ENCODE results near the gene MAP1LC3A. TPM values are rescaled to one million over a fixed set of nuclear protein-coding genes. Genes with fewer than 3 reads are reported as not detected.
A peak's percentile ranks its signal among the peaks of the same experiment; 100 is the strongest.

Gene MAP1LC3A
- total RNA-seq, 4 donors from 2014 or later: 7.5 to 24.6 (median 19.4) TPM

DNA sequence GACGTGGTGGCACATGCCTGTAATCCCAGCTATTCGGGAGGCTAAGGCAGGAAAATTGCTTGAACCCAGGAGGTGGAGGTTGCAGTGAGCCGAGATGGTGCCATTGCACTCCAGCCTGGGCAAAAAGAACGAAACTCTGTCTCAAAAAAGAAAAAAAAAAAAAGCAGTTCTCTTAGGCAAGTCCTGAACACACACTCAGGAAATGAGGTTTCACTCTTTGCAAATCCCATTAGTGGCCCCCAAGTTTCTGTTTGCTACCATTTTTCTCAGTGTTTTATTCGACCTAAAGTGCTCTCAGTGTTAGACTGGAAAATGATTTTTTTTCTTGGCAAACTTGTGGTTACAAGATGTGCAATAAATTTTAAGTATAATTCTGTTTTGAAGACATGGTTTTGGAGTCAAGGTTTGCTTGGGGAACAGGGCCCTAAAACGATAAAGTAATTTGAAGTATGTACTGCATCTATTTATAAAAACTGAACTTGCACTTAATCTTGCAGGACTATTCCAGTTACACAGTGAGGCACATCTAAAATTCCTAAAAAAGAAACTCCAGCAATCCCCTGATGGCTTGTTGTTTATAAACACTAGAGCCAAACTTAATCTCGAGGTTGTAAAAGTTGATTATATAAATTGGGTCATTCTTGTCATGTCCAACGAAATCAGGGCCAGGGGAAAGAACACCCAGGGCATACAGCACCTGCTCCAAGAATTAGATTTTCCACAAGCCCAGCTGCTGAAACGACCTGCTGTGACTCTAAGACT, 42.6 kb downstream of the MAP1LC3A start:
- H3K4me3 ChIP-seq: no peak overlapping the region
- no peaks in the 10 kb centered on the region for H3K27me3 ChIP-seq
- peak overlapping the region in 3 of 4 donors; percentile 59 to 76 (median 68) for H3K27ac ChIP-seq
- peaks cover 0 to 22% (median 0%) of the 10 kb centered on the region in 3 donors for H3K4me1 ChIP-seq
- H3K9me3 ChIP-seq: no peaks in the 10 kb centered on the region
- peaks cover 0 to 9% (median 0%) of the 10 kb centered on the region in 3 donors for H3K36me3 ChIP-seq
- no peak for DNase-seq
- WGBS, 2 donors: 68 to 76% methylated on average over 9 of the region's 9 CpGs
- no peak for TF ChIP-seq POLR2A (IDR thresholded peaks at IDR 0.05)
- TF ChIP-seq, protein P1, sequence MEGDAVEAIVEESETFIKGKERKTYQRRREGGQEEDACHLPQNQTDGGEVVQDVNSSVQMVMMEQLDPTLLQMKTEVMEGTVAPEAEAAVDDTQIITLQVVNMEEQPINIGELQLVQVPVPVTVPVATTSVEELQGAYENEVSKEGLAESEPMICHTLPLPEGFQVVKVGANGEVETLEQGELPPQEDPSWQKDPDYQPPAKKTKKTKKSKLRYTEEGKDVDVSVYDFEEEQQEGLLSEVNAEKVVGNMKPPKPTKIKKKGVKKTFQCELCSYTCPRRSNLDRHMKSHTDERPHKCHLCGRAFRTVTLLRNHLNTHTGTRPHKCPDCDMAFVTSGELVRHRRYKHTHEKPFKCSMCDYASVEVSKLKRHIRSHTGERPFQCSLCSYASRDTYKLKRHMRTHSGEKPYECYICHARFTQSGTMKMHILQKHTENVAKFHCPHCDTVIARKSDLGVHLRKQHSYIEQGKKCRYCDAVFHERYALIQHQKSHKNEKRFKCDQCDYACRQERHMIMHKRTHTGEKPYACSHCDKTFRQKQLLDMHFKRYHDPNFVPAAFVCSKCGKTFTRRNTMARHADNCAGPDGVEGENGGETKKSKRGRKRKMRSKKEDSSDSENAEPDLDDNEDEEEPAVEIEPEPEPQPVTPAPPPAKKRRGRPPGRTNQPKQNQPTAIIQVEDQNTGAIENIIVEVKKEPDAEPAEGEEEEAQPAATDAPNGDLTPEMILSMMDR (IDR thresholded peaks at IDR 0.05): no peak
- intact Hi-C loops (cut with DNase I): no loop called here

DNA sequence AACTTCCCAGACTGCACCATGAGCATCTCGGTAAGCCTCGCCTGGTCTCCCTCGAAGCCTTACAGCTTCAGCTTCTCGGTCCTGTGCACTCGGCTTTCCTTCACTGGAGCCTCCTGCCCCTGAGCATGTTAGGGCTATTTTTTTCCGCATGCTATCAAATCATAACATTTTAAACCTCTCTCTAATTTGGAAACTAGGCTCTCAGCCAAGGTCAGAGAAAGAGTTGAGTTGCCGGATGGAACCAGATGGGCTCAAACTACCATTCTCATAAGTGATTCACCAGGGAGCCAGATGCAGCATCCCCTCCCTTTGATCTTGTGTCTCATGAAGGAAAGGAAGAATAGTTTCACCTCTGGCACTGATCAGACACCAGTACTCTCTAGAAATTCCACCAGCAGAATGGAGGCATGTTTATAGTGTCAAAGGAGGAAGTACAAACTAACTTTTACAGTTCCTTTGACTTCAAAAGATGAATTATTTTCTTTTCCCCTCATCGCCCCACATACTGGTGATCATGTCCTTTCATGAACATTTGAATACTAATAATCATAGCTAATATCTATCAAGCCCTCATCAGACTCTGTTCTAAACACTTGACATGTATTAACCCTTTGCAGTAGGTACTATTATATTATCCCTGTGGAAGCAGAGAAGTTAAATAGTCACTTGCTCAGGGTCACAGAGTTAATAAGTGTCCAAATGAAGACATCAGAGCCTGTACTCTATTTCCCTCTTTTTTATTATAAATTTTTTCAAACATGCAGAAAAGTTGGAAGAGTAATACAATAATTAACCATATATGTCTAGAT, 46.7 kb downstream of the MAP1LC3A start:
- peak overlapping the region in 3 of 4 donors; percentile 53 to 69 (median 67) for H3K27ac ChIP-seq
- intact Hi-C loops (cut with DNase I): no loop called here
- TF ChIP-seq, protein P1 (IDR thresholded peaks at IDR 0.05): no peak
- TF ChIP-seq POLR2A (IDR thresholded peaks at IDR 0.05): no peak
- no peaks in the 10 kb centered on the region for H3K27me3 ChIP-seq
- peaks cover 0 to 17% (median 0%) of the 10 kb centered on the region in 3 donors for H3K4me1 ChIP-seq
- no peak for DNase-seq
- peaks cover 0 to 14% (median 0%) of the 10 kb centered on the region in 3 donors for H3K36me3 ChIP-seq
- 62% methylated on average over 8 of the region's 8 CpGs for WGBS, 2 donors
- no peaks in the 10 kb centered on the region for H3K9me3 ChIP-seq
- peak overlapping the region in 1 of 4 donors; percentile 9 for H3K4me3 ChIP-seq

- H3K27me3 ChIP-seq: no peaks in the 10 kb centered on the region
- intact Hi-C loops (cut with DNase I): no loop called here
- peaks cover 0 to 8% (median 0%) of the 10 kb centered on the region in 3 donors for H3K36me3 ChIP-seq
- peaks cover 0 to 12% (median 0%) of the 10 kb centered on the region in 3 donors for H3K4me1 ChIP-seq
- no peak overlapping the region for H3K4me3 ChIP-seq
- 94 to 100% methylated on average over 3 to 7 of the region's 7 CpGs for WGBS, 2 donors
- no peaks in the 10 kb centered on the region for H3K9me3 ChIP-seq
- no peak for TF ChIP-seq POLR2A (IDR thresholded peaks at IDR 0.05)
- TF ChIP-seq, protein P1 (IDR thresholded peaks at IDR 0.05): no peak
- no peak overlapping the region for H3K27ac ChIP-seq
- DNase-seq: no peak
These were observed 48.5 kb downstream of the MAP1LC3A start for GRCh38 chr20:34607066-34607465.

Small RNA genes within 50 kb of the gene (small RNA-seq; reads per million reads assigned to genes)
- gene RF00019: 0 reads per million in 4 donors

Other genes starting within 250 kb of the MAP1LC3A start
- gene ITCH, start 195.4 kb upstream of the MAP1LC3A start, total RNA-seq: 10 to 100 TPM; 45.9 to 67.9 (median 54.5) TPM
- gene DYNLRB1, start 42.3 kb upstream of the MAP1LC3A start, total RNA-seq: 100 to 1,000 TPM in 2 of 4 donors, 10 to 100 TPM in 2; 77.9 to 108 (median 97.2) TPM
- gene PIGU, start 118.4 kb downstream of the MAP1LC3A start, total RNA-seq: 10 to 100 TPM; 14.8 to 27.1 (median 17.6) TPM
- gene TP53INP2, start 145.6 kb downstream of the MAP1LC3A start, total RNA-seq: 10 to 100 TPM; 11.8 to 40.8 (median 36.2) TPM